HepG2 (cell line): Measurements from ENCODE around the gene ZMIZ2. TPM values are rescaled to one million over a fixed set of nuclear protein-coding genes. Genes with fewer than 3 reads are reported as not detected.

Experiments
- ARID4A ChIP-seq: sonication (generic); formaldehyde crosslinking; IDR thresholded peaks from 2 replicates; pipeline ENCODE4 v1.5.0; 2020; ENCODE audit warnings: mild to moderate bottlenecking, missing genetic modification reagents, borderline replicate concordance
- CENPBD1 ChIP-seq: sonication (generic); formaldehyde crosslinking; IDR thresholded peaks from 2 replicates; pipeline ENCODE4 v1.8.0; 2022; ENCODE audit warnings: missing genetic modification reagents, low read depth, mild to moderate bottlenecking, borderline replicate concordance
- DBP ChIP-seq: sonication (generic); formaldehyde crosslinking; IDR thresholded peaks from 2 replicates; pipeline ENCODE4 v1.4.0; 2020; ENCODE audit warnings: missing genetic modification reagents; ENCODE audit errors: not compliant biosample characterization
- HIC2 ChIP-seq: sonication (generic); formaldehyde crosslinking; IDR thresholded peaks from 2 replicates; pipeline ENCODE4 v1.9.0; 2022; ENCODE audit warnings: low read depth, missing genetic modification reagents
- HOMEZ ChIP-seq: IDR thresholded peaks from 2 replicates; pipeline ENCODE4 v1.6.1; 2016; ENCODE audit warnings: low read depth
- ONECUT2 ChIP-seq: sonication (generic); formaldehyde crosslinking; IDR thresholded peaks from 2 replicates; pipeline ENCODE4 v1.4.0; 2020; ENCODE audit warnings: missing genetic modification reagents
- PHF20 ChIP-seq: sonication (generic); formaldehyde crosslinking; IDR thresholded peaks from 2 replicates; pipeline ENCODE4 v1.5.0; 2020; ENCODE audit warnings: mild to moderate bottlenecking, missing genetic modification reagents
- SMARCC2 ChIP-seq: fragments of 450-650 bp; IDR thresholded peaks from 2 replicates; pipeline ENCODE4 v1.6.1; 2017; ENCODE audit warnings: antibody characterized with exemption, mild to moderate bottlenecking
- SMYD3 ChIP-seq: sonication (generic); formaldehyde crosslinking; IDR thresholded peaks from 2 replicates; pipeline ENCODE4 v1.8.1; 2023; ENCODE audit warnings: mild to moderate bottlenecking, missing genetic modification reagents
- THRA ChIP-seq: sonication (generic); formaldehyde crosslinking; IDR thresholded peaks from 2 replicates; pipeline ENCODE4 v1.4.0; 2020; ENCODE audit warnings: missing genetic modification reagents, borderline replicate concordance
- XRCC5 ChIP-seq: fragments of 200-400 bp; formaldehyde crosslinking; optimal IDR thresholded peaks from 2 replicates; pipeline ENCODE3; 2017; ENCODE audit warnings: mild to moderate bottlenecking, low read length
- ZC3H13 ChIP-seq: sonication (generic); formaldehyde crosslinking; IDR thresholded peaks from 2 replicates; pipeline ENCODE4 v1.8.1; 2023; ENCODE audit warnings: mild to moderate bottlenecking, missing genetic modification reagents, moderate library complexity
- ZSCAN25 ChIP-seq: sonication (generic); formaldehyde crosslinking; IDR thresholded peaks from 2 replicates; pipeline ENCODE4 v1.8.0; 2022; ENCODE audit warnings: mild to moderate bottlenecking, missing genetic modification reagents
- ZXDC ChIP-seq: sonication (generic); formaldehyde crosslinking; IDR thresholded peaks from 2 replicates; pipeline ENCODE4 v1.5.0; 2020; ENCODE audit warnings: mild to moderate bottlenecking, missing genetic modification reagents
- polyA plus RNA-seq, 8 experiments: library from polyadenylated mRNA; depleted of rRNA in 3 of 8; stranded (reverse) in 7 of 8; unstranded in 1 of 8; fragments of >200 nt; fragmentation: Illumina TruSeq in 4 of 8; extraction: Trizol in 4 of 8; gene quantifications; 2 replicates each; pipeline versions ENCODE4 v1.2.1 to v1.2.3, GENCODE V29; 2011 to 2016; ENCODE audit warnings: low read depth in 4 of 8, missing spikeins in 1 of 8, mixed read lengths in 1 of 8; ENCODE audit not compliant: insufficient read depth in 1 of 8
- total RNA-seq, 5 experiments: library from RNA; depleted of rRNA; stranded (reverse); fragments of >200 nt; fragmentation: Illumina TruSeq; extraction: Trizol; gene quantifications; 2 replicates each; pipeline ENCODE4 v1.2.3, GENCODE V29; 2016; ENCODE audit warnings: low read depth in 1 of 5

ZMIZ2 gene
- total and polyA plus RNA-seq, 2 of the 13 experiments (the other 11 are each of a cell fraction or from before 2014, with no cell fraction given), result 4.9 to 7.9 TPM

GRCh38 chr7:44796504-44797328 lies 48.1 kb downstream of the ZMIZ2 start, which contains the start of gene PPIA (continued):
- 0 out of 2 replicates have a peak, but pooled peaks have one; percentile 13 for TF ChIP-seq ONECUT2 (CRISPR knock-in tag)
- TF ChIP-seq HOMEZ (CRISPR knock-in tag), result 0 out of 2 replicates have a peak, but pooled peaks have one; percentile 7
- peak; percentile 87 for TF ChIP-seq SMYD3 (CRISPR knock-in tag)
- peak; percentile 32 for TF ChIP-seq ZSCAN25
- peak; percentile 57; the same call in 1 of the 2 replicates for TF ChIP-seq ZXDC (CRISPR knock-in tag)
- peak; percentile 96 for TF ChIP-seq ZC3H13
- TF ChIP-seq HIC2 (CRISPR knock-in tag), result no peak; the same call in 1 of the 2 replicates
- no peak for TF ChIP-seq CENPBD1
- peak; percentile 61 for TF ChIP-seq XRCC5
- no peak for TF ChIP-seq SMARCC2
- TF ChIP-seq PHF20 (CRISPR knock-in tag), result peak; percentile 53; the same call in 1 of the 2 replicates
- TF ChIP-seq ARID4A (CRISPR knock-in tag), result peak; percentile 81
- TF ChIP-seq DBP (CRISPR knock-in tag), result peak; percentile 28
- no peak for TF ChIP-seq THRA (CRISPR knock-in tag)
